Measurements from ENCODE around the gene FRS2.
"Not testable (repeated sequence)": the region's sequence is repeated elsewhere in the genome, so short reads cannot be mapped to it uniquely, and the experiment has no call there.

The FRS2 gene

DNA sequence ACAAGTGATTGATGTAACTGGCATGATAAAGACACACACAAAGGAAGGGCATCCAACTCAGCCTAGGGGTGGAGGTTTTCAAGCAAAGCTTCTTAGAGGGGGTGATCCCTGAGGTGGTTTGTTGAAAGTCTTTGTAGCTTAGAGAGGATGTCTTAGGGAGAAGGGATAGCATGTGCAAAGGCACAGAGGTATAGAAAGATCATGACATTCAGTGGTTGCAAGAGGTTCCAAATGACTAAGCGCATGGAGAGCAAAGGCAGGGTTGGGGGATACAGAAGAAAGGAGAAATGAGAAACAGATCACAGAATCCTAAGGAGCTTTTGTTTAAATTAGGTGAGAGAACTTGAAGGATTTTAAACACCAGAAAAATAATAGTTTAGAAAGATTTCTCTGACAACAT, 109.9 kb downstream of the FRS2 start:
- DNase-seq (ENCODE audit: insufficient read length, low spot score) (no peak), FAIRE-seq (no peak)
- TF ChIP-seq POLR2A (IDR thresholded peaks at IDR 0.05; ENCODE audit: low read depth, low read length): no peak

DNA sequence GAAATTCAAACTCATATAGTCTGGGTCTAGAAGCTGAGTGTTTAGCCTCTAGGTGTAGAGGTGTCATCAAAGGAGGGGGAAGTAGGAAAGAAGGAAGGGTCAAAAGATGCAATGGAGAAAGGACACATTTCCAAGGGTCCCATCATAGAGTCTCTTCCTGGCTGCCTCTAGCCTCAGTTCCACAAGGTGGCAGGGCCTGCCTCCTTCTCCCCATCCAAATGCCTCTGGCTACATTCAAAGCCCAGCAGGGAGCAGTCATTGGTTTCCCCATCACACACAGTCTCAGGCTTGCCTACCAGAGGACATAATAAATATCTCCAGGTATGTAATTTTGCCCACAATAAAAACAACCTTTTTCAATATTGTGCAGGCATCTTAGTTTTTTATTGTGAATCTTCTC, 113.0 kb downstream of the FRS2 start:
- TF ChIP-seq POLR2A (IDR thresholded peaks at IDR 0.05; ENCODE audit: low read depth, low read length): no peak
- FAIRE-seq: no peak
- DNase-seq (ENCODE audit: insufficient read length, low spot score): no peak

DNA sequence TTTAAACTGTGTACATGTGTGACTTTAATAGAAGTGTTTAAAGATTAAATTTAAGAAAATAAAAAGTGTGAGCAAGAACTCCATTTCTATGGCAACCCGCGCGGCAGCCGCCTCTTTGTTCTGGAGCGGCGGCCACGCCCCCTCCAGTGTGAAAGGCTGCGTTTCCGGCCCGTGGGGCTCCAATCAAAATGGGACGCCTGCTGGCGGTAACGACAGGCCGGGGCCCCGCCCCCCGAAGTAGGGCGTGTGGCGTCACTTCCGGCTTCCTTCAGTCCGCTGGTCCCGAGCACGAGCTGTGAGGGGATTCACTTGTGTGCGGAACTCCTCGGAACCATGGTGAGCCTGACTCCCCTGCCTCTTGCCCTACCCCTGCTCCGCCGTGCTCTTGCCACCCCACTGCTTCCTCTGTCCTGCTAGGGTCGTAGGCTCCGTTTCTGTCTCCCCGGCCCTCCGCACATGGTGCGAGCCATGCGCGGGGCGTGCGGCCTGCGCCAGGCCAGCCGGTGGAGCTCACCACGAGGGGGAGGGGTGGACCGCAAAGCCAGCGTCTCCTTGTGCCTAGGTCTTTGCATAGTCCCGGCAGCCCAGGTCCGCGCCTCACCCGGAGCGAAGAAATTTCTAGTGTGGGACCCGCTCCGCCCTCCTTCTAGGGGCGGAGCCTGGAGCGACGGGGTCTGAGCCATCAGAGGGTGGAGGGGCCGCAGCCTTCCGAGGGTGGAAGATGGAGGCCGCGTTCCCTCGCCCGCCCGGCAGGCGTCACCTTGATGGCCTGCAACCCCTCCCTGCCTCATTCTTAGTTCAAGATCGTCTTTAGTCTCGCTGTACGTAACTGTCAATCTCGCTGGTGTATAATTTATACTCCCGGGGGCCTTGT, 115.2 kb downstream of the FRS2 start, which contains the start of gene CCT2:
CCT2 (plus strand) TSS at position 271 of the 874 bp plus-strand sequence; CDS start at position 334, 63 bp downstream.
- peak; percentile 91 for FAIRE-seq
- peak; percentile 88 for DNase-seq (ENCODE audit: insufficient read length, low spot score)
- TF ChIP-seq POLR2A (IDR thresholded peaks at IDR 0.05; ENCODE audit: low read depth, low read length): peak; percentile 90

DNA sequence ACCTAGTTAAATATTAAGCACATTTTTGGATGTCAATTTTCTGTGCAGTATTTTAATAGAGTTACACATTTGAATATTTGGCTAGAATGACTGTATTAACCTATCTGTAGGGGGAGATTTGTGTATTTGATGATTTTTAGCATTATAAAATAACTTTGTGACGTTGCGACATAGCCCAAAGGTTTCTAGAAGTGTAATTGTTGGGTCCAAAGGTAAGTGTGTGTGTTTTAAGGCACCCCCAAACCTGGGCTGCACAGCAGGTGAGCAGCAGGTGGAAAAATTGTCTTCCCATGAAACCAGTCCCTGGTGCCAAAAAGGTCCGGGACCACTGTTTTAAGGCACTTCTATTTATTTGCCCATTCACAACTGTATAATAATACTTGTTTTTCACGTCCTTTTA, 118.3 kb downstream of the FRS2 start:
- no peak for TF ChIP-seq POLR2A (IDR thresholded peaks at IDR 0.05; ENCODE audit: low read depth, low read length)
- FAIRE-seq (no peak), DNase-seq (ENCODE audit: insufficient read length, low spot score) (no peak)

DNA sequence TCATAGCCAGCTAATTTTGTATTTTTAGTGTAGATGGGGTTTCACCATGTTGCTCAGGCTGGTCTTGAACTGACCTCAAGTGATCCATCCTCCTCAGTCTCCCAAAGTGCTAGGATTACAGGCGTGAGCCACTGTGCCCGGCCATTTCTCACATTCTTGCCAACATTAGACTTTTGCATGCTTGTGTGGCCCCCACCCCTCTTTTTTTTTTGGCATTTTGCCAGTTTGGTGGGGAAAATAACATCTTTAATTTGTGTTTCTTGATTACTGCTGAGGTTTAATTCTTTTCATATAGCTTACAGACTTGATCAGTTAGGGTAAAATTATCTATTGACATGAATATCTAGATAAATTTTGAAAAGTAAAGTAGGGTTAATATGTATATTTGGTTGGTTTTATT, 118.9 kb downstream of the FRS2 start:
- FAIRE-seq: no peak
- no peak for DNase-seq (ENCODE audit: insufficient read length, low spot score)
- TF ChIP-seq POLR2A (IDR thresholded peaks at IDR 0.05; ENCODE audit: low read depth, low read length): no peak

DNA sequence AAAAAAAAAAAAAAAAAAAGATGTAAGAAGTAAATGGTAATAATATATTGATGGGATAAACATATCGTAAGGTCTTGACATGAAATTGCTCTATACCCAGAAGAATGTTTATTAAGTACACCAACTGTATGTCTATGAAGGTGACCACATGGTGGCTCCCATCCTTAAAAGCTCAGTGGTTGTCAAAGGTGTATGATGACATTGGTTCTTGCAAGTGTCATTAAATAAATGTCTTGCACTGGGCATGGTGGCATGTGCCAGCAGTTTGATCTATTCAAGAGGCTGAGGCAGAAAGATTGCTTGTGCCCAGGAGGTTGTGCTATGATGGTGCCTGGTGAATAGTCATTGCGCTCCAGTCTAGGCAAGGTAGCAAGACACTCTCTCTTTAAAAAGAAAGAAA, 125.5 kb downstream of the FRS2 start:
- no peak for DNase-seq (ENCODE audit: insufficient read length, low spot score)
- peak; percentile 57 for FAIRE-seq
- no peak for TF ChIP-seq POLR2A (IDR thresholded peaks at IDR 0.05; ENCODE audit: low read depth, low read length)

DNA sequence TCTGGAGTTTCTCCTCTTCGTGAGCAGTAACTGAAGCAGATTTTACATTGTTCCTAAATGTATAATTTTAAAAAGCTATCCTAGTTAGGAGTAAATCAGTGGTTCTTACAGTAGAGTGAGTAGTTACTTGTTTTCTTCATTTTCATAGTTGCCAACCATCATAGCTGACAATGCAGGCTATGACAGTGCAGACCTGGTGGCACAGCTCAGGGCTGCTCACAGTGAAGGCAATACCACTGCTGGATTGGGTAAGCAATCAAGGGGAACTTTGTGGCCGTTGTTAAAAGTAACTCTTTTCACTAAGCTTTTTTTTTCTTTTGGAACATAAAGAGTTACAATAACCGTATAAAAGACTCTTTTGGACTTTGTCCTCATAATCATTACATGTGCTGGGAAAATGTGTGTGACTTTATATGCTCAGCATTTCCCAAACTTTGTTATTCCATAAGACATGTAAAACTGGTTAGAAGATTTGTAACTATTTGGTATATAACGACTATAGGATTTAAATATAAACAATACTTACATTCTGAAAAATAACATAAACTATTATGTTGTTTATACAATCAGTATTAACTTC, 128.1 kb downstream of the FRS2 start:
- no peak for FAIRE-seq
- no peak for DNase-seq (ENCODE audit: insufficient read length, low spot score)
- no peak for TF ChIP-seq POLR2A (IDR thresholded peaks at IDR 0.05; ENCODE audit: low read depth, low read length)

DNA sequence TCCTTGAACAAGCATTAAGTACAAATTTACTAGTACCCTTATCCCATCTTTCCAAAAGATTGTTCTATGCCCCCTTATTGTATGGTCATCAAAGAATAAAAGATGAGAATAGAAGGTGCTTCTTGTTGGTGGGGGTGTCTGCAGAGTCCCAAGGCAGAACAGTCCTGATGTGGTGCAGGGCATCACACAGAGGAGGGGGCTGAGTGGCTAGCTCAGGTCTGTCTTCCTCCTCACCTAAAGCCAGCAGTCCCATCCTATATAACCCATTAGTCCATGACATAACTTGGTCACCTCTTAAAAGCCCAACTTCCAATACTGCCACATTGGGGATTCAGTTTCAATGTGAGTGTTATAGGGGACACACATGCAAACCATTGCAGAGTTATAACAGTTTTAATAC, 130.6 kb downstream of the FRS2 start:
- TF ChIP-seq POLR2A (IDR thresholded peaks at IDR 0.05; ENCODE audit: low read depth, low read length): no peak
- FAIRE-seq (no peak), DNase-seq (ENCODE audit: insufficient read length, low spot score) (no peak)

DNA sequence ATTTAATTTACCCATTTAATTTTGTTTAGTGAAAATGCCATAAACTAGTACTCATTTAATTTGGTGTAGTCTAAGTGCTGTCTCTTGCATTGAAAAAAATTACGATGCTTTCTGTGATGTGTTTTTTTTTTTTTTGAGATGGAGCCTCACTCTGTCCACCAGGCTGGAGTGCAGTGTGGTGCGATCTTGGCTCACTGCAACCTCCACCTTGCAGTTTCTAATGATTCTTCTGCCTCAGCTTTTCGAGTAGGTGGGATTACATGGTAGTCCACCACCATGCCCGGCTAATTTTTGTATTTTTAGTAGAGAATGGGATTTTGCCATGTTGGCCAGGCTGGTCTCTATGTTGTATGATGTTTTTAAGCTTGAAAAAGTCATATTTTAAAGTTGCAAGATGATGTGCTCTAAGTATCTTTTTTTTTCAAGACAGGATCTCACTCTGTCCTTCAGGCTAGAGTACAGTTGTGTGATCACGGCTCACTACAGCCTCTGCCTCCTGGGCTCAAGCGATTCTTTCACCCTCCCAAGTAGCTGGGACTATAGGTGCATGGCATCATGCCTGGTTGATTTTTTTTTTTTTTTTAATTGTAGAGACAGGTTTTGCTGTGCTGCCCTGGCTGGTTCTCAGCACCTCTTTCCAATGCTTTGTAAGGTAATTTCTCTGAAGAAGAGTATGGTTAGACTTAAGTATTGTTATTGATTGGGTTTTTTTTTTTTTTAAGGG, 131.9 kb downstream of the FRS2 start:
- DNase-seq (ENCODE audit: insufficient read length, low spot score): no peak
- TF ChIP-seq POLR2A (IDR thresholded peaks at IDR 0.05; ENCODE audit: low read depth, low read length): no peak
- FAIRE-seq: no peak

DNA sequence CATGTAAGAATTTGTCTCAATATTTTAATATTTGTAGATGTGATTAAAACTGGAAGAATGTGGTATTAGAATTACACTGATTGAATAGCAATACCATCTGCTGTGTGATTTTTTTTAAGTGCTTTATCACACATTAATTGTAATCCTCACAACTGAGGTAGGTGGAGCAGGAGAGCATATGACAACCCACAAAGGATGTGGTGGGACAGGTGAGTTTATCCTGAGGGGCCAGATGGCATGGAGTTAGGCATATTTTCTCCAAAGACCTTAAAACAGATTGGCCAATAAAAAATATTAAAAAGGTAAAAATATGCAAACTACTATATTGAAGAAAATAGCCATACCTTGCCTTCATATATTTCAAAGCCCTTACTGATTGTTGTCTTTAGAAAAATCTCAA, 132.8 kb downstream of the FRS2 start:
- no peak for TF ChIP-seq POLR2A (IDR thresholded peaks at IDR 0.05; ENCODE audit: low read depth, low read length)
- DNase-seq (ENCODE audit: insufficient read length, low spot score) (no peak), FAIRE-seq (no peak)

DNA sequence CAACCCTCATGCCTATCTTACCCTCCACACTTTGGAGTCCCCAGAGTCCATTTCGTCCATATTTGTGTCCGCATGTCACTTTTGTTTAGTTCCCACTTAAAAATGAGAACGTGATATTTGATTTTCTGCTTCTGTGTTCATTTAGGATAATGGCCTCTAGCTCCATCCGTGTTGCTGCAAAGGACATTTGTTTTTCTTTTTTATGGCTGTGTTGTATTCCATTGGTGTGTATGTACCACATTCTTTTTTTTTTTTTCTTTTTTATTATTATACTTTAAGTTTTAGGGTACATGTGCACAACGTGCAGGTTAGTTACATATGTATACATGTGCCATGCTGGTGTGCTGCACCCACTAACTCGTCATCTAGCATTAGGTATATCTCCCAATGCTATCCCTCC, 133.4 kb downstream of the FRS2 start:
- FAIRE-seq; DNase-seq (ENCODE audit: insufficient read length, low spot score): not testable (repeated sequence)

DNA sequence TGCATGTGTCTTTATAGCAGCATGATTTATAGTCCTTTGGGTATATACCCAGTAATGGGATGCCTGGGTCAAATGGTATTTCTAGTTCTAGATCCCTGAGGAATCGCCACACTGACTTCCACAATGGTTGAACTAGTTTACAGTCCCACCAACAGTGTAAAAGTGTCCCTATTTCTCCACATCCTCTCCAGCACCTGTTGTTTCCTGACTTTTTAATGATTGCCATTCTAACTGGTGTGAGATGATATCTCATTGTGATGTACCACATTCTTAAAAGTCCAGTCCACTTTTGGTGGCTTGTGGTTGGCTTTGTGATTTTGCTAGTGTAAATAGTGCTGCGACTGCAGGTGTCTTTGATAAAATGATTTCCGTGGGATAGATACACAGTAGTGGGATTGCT, 134.1 kb downstream of the FRS2 start:
- not testable (repeated sequence) for FAIRE-seq

DNA sequence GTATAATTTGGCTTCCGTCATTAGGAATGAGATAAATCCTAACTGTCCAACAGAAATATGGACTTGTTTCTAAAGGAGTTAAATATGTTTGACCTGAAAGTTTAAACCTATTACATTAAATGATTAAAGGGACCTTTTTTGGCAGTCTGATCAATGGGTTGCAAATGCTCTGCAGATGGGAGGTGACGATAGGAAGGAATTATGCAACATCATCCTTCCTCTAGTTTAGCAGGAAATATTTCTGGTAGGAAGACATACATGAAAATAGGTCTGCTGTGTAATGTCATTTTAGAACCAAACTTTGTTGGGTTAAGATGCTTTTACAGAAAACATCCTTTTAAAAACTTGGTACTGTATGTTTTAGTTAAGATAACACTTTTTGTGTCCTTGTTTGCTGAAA, 137.9 kb downstream of the FRS2 start:
- FAIRE-seq: no peak
- no peak for DNase-seq (ENCODE audit: insufficient read length, low spot score)
- TF ChIP-seq POLR2A (IDR thresholded peaks at IDR 0.05; ENCODE audit: low read depth, low read length): no peak

More for the DNA sequence above, 134.1 kb downstream of the FRS2 start:
- not testable (repeated sequence) for DNase-seq (ENCODE audit: insufficient read length, low spot score)

DNA sequence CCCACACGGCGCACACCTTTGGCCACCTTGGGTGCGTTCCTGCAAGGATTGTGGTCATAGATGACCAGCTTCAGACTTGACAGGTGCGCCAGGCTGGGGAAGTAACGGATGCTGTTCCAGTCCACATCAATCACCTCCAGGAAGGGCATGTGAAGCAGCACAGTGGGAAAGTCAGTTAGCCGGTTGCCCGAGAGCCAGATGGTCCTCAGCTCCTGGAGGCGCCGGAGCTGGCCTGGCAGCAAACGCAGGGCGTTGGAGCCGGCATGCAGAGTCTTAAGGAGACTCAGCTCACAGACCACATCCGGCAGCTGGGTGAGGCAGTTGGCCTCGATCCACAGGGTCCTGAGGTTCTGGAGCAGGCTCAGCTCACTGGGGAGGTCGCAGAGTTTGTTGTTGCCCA, 139.9 kb downstream of the FRS2 start:
- no peak for TF ChIP-seq POLR2A (IDR thresholded peaks at IDR 0.05; ENCODE audit: low read depth, low read length)
- FAIRE-seq (no peak), DNase-seq (ENCODE audit: insufficient read length, low spot score) (no peak)
